ENCODE results near the gene GRPR. TPM values are rescaled to one million over a fixed set of nuclear protein-coding genes. Genes with fewer than 3 reads are reported as not detected.
A peak's percentile ranks its signal among the peaks of the same experiment; 100 is the strongest.

GRPR gene
- total RNA-seq = not detected

DNA sequence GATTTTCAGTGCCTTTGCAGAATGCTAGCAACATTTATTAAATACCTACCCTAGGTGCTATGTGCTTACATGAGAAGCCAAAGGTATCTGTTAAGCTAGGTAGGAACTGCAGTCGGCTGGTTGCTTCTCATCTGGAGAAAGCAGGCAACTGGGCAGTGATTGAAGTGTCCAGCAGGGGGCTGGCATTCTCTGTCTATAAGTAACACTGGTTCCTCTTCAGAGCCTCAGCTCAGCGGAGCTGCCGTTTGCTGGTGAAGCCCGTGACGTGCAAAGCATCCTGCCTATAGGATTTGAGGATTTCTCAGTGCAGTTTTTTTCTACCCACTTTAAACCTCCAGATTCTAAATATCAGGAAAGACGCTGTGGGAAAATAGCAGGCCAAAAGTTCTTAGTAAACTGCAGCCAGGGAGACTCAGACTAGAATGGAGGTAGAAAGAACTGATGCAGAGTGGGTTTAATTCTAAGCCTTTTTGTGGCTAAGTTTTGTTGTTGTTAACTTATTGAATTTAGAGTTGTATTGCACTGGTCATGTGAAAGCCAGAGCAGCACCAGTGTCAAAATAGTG is at the start of gene GRPR:
GRPR (plus strand) TSS at position 344 of the 565 bp plus-strand sequence. CDS start 389 bp downstream, outside the sequence.
- ATAC-seq (peak; percentile 96), DNase-seq (ENCODE audit: low spot score) (peak; percentile 61)

GRCh38 chrX:16075087-16075486 is 48.3 kb upstream of the GRPR start:
- DNase-seq (ENCODE audit: low spot score) (no peak), ATAC-seq (no peak)

DNA sequence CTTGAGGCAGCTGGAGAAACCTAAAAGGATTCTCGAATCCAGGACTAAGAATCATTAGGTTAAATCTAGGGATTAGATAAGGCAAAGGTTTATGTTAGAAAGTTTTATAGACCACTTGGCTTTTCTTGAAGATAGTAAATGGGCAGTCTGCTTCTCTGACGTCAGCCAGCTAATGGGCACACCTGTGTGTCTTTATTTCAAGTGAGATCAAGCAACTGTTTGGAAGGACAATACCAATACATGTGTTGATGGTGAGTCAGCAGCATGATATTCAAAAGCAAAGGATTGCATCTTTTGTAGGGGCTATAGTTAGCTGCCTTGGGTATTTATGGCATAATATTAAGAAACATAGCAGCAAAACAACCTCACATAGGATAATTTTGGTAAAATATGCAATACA is 46.5 kb upstream of the GRPR start:
- DNase-seq (ENCODE audit: low spot score) (no peak), ATAC-seq (no peak)

DNA sequence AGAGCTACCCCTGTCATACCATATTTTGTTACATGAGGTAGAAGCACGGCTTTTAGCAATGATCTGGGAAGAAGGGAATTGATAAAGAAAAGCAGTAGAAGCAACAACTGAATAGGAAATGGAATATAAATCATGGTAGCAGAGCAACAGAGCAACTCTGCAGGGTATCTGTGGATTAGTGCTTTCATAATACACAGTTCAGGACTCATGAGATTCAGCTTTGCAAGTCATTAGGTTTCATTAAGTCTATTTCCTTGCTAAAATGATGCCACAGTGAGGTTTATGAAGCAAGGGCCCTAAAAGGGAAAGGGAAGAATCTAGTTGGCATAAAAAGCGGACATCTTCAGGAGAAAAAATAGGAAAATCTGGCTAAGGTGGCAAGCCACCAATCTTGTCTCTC is 45.6 kb upstream of the GRPR start:
- DNase-seq (ENCODE audit: low spot score) = no peak
- no peak for ATAC-seq

GRCh38 chrX:16081357-16081756 is 42.0 kb upstream of the GRPR start:
- DNase-seq (ENCODE audit: low spot score) (no peak), ATAC-seq (no peak)

- DNase-seq (ENCODE audit: low spot score) = no peak
- ATAC-seq = no peak
Measured at GRCh38 chrX:16082470-16083085, 40.8 kb upstream of the GRPR start.

DNA sequence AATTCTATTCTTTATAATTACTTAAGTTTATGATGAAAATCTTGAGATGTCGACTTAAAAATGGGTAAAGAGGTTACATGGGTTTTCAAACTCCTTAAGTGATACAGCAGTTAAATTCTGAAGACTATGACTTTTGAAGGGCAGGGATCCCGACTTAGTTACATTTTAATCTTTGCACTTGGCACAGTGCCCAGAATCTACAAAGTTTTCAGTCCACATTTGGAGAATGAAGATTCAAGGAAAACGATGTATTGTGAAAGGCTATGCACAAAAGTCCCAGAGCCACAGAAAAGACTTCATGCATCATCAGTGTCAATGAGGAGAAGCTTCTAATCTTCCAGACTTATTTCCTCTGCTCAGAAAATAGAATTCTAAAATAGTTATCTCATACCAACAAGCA is 36.3 kb upstream of the GRPR start:
- ATAC-seq (no peak), DNase-seq (ENCODE audit: low spot score) (no peak)

- ATAC-seq = no peak
- no peak for DNase-seq (ENCODE audit: low spot score)
Measured at GRCh38 chrX:16089086-16089485, 34.3 kb upstream of the GRPR start.

GRCh38 chrX:16096141-16096540 is 27.2 kb upstream of the GRPR start:
- DNase-seq (ENCODE audit: low spot score) = no peak
- no peak for ATAC-seq

DNA sequence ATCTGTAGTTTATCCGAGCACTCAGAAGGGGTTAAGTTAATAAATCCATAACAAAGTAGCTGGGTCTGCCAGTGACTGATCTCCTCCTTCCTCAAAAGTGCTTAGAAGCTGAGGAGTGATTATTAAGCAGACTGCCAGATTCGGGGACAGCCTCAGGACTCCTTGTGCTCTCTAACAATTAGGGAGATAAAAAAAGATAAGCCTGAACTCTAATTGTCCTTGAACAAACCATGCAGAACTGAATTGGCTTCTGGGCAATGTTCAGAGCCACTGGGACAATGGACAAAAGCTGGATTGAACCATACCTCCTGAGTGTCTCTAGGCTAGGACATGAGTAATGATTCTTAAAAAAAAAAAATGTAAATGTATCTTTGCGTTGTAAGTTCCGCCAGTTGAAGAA is 22.7 kb upstream of the GRPR start:
- no peak for ATAC-seq
- no peak for DNase-seq (ENCODE audit: low spot score)

DNA sequence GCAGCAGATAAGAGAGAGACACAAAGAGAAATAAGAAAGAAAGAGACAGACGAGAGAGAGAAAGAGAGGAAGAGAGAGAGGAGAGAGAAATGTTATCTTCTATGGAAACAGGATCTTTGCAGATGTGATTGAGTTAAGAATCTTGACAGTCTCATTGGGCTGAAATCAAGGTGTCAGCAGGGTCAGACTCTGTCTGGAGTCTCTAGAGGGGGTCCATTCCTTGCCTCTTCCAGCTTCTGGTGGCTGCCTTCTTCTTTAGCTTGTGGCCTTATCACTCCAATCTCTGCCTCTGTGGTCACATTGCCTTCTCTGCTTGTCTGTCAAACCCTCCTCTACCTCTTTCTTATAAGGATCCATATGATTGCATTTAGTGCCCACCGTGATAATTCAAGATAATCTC is 21.8 kb upstream of the GRPR start:
- ATAC-seq (no peak), DNase-seq (ENCODE audit: low spot score) (no peak)

GRCh38 chrX:16103625-16104024 is 19.7 kb upstream of the GRPR start:
- DNase-seq (ENCODE audit: low spot score) (no peak), ATAC-seq (no peak)

DNA sequence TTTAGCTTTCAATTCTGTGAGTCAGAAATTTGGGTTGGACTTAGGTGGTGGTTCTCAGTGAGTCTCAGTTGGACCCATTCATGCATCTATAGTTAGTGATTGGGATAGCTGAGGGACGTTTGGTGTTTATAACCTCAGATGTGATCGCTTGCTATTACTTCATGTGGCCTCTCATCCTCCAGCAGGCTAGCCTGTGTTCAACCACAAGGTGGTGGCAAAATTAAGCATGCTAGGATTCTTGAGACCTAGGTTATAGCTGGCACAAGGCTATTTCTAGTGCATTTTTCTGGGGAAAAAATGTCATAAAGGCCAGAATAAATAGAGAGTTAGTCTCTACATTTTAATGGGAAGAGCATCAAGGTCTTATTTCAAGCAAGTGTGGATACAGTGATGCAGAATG is 10.9 kb upstream of the GRPR start:
- ATAC-seq (no peak), DNase-seq (ENCODE audit: low spot score) (no peak)

DNA sequence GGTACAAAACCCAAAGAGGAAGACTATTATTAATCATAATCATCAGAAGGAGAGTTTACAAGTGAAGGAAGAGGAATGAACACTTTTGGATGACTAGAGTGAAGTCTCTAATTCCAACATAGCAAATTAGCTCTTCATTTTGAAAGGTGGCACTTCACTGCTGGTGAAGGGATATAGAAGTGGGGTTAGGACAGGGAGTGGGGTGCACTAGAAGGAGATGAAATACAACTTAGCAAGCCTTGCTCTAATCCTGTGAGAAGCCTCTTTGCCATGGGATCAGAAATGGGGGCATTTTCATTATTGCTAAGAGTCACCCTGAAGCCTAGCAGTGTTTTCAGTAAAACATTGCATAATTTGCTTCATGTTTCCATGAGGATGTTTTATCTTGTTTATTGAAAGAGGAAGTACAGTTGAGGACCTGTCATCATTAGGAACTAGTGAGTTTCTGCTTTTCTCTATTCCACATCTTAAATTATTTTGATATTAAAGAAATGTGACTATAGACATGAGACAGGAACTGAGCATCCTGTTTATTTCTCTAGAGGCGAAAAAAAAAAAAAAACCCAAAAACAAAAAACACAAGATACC is 9.3 kb upstream of the GRPR start:
- no peak for DNase-seq (ENCODE audit: low spot score)
- ATAC-seq = no peak

DNA sequence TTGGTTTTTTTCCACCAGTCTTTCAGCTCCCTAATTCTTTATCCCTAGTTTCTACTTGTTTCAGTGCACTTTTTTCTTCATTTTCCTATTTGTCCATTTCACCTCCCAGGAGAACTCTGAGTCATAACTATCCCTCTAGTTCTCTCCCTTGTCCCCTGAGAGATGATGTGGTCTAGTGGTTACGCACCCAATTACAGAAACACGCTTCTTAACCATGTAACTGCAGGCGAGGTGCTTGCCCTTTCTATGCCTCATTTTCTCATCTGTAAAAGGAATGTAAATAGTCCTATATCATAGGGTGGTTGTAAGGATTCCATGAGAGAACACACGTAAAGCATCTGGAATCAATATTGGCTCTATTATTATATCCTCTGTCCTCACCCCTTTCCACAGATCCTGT is 8.8 kb upstream of the GRPR start:
- ATAC-seq (no peak), DNase-seq (ENCODE audit: low spot score) (no peak)

DNA sequence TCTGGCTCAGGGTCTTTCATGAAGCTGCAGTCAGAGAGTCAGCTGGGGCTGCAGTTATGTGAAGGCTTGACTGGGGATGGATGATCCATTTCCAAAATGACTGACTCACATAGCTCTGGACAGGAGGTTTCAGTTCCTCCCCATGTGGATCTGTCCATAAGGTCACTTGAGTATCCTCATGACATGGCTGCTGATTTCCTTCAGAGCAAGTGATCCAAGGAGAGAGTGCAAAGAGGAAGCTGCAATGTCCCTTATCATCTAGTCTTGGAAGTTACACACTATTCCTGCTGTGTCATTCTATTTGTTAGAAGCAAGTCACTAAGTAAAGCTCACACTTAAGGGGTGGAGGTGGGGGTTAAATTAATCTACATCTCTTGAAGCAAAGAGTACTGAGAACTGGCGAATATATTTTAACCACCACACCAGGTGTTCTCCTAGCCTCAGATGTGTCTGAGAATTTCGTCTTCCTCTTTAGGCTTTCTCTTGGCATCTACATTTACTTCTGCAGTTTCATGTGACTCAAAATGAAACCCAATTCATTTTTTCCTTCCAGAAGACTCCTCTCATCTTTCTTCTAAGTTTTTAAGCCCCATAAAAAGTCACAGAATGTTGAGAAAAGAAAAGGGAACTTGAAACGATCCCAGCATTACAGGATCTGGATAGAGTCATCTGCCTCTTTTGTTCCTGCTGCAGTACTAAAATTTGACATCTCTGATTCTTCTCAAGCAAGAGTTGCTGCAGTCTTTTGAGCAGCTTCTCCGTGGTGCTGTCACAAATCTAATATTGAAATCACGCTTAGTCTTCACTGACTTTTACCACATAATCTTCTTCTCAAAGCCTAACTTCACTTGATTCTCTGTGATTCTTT is 3.8 kb upstream of the GRPR start:
- ATAC-seq (no peak), DNase-seq (ENCODE audit: low spot score) (no peak)

DNA sequence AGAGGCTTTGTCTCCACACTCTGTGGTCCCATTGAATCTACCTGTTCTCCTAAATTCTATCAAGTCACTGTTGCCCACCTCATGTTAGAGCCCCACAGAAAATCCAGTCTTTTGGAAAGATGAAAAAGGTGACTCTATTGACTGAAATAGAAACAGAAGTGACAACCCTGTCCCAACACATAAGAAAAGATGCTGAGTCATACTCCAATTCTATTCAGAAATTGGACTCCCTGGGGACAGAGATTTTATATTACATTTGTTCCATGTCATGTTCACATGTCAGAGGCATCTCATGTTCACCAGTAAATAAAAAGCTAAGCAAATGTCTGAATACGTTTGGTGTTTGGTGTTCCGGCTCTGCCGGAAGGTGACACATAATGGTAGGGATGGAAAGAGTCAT is 2.9 kb upstream of the GRPR start:
- no peak for DNase-seq (ENCODE audit: low spot score)
- ATAC-seq = no peak

GRCh38 chrX:16124201-16124600 is 836 bp downstream of the GRPR start:
- DNase-seq (ENCODE audit: low spot score) (no peak), ATAC-seq (peak; percentile 36)

GRCh38 chrX:16125520-16126149 is 2.3 kb downstream of the GRPR start:
- ATAC-seq = peak; percentile 70
- DNase-seq (ENCODE audit: low spot score) = no peak

DNA sequence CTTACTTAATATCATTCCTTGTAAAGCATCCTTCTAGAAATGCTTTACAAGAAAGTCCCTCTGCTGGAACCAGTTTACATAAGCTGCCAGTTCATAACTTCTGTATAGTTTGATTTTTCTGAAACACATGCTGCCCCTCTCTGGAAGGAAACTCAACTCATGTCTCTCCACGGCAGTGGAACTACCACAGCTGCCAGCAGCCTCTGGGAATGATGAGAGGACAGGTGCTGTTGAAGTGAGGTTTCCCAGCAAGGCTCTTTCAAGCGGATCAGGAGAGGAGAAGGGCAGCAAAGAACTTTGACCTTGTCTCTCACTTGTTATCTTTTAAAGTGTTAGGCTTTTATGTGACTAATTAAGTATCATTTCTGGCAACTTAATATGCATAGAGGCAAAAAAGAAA is 7.3 kb downstream of the GRPR start:
- no peak for DNase-seq (ENCODE audit: low spot score)
- ATAC-seq = no peak

DNA sequence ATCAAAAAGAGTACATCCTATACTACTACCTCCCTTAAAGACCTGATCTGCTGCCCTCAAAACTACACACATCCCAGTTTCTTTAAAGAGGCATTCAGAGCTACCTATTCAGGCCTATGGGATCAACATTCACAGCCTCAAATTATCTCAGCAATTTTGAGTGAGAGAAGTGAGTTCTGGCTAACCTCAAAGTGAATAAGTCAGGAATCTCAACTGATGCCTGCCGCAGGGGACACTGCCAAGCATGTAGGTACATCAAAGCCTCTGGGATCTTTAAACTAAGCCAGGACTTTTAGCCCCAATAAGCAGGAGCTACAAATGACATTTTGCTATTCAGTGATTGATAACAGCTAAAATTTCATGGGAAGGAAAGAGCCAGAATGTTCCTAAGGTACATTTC is 11.6 kb downstream of the GRPR start:
- no peak for ATAC-seq
- no peak for DNase-seq (ENCODE audit: low spot score)

Data from left lobe of liver (tissue), 2 donors.